Tibial artery (tissue), 4 donors: ENCODE measurements around the gene ETFDH.

Source experiments
- DNase-seq, 2 donors: peaks; one replicate each; pipeline ENCODE4 v3.0.0-alpha.2; 2019
- H3K27ac ChIP-seq, 2 donors: fragments of 200-600 bp; sonication (generic) in 1 of 2; 1 replicate in 1 of 2; 2 replicates in 1 of 2; pipeline ENCODE4 v1.5.1; 2018 to 2019; ENCODE audit warnings: mild to moderate bottlenecking in 1 of 2
- H3K27me3 ChIP-seq, 2 donors: fragments of 200-600 bp; sonication (generic) in 1 of 2; one replicate each; pipeline versions ENCODE4 v1.5.1 to v1.6.0; 2016 to 2019
- H3K36me3 ChIP-seq, 3 donors: fragments of 200-600 bp; sonication (generic) in 2 of 3; one replicate each; pipeline ENCODE4 v1.5.1; 2016 to 2019; ENCODE audit warnings: mild to moderate bottlenecking in 2 of 3
- H3K4me1 ChIP-seq, 4 donors: fragments of 200-600 bp; sonication (generic) in 2 of 4; 1 replicate in 3 of 4; 2 replicates in 1 of 4; pipeline ENCODE4 v1.5.1; 2016 to 2019
- H3K4me3 ChIP-seq, 2 donors: fragments of 200-600 bp; sonication (generic) in 1 of 2; 1 replicate in 1 of 2; 2 replicates in 1 of 2; pipeline ENCODE4 v1.5.1; 2018 to 2019; ENCODE audit warnings: mild to moderate bottlenecking in 2 of 2
- H3K9me3 ChIP-seq, 3 donors: fragments of 200-600 bp; sonication (generic) in 1 of 3; one replicate each; pipeline ENCODE4 v1.5.1; 2016 to 2019
- CTCF ChIP-seq, 2 experiments: fragments of 200-600 bp in 1 of 2; fragments of 450-650 bp in 1 of 2; IDR thresholded peaks; one replicate each; pipeline ENCODE4 v1.5.1; 2017 to 2019; ENCODE audit warnings: antibody characterized with exemption in 2 of 2, mild to moderate bottlenecking in 1 of 2, moderate library complexity in 1 of 2
- intact Hi-C: fragments of 100-400 bp; cut with DNase I; formaldehyde crosslinking; loops from one replicate; pipeline ENCODE4 v1.15.0; 2023; ENCODE audit warnings: low total_unique reads

ETFDH gene

GRCh38 chr4:158721680-158722079 lies 49.6 kb downstream of the ETFDH start:
- peak overlapping the region; percentile 86 for H3K4me3 ChIP-seq
- intact Hi-C loops: loop anchor here (2.0 to 10.0 kb wide), 2 partner anchors 49 to 723 kb away; partner anchors contain the start of gene ETFDH
- no peak for DNase-seq
- peaks cover 15 to 30% (median 25%) of the 10 kb centered on the region in 3 donors for H3K36me3 ChIP-seq
- no peaks in the 10 kb centered on the region for H3K9me3 ChIP-seq
- no peaks in the 10 kb centered on the region for H3K27me3 ChIP-seq
- TF ChIP-seq CTCF (IDR thresholded peaks at IDR 0.05): no peak
- H3K27ac ChIP-seq: no peak overlapping the region
- H3K4me1 ChIP-seq: peaks cover 0 to 18% (median 8%) of the 10 kb centered on the region in 4 donors

- intact Hi-C loops: loop anchor here (2.0 to 10.0 kb wide), 2 partner anchors 50 to 722 kb away; partner anchors contain the start of gene ETFDH
Measured at GRCh38 chr4:158722291-158722916, 50.3 kb downstream of the ETFDH start.

GRCh38 chr4:158722917-158723793 lies 51.1 kb downstream of the ETFDH start, which contains the start of gene PPID:
TSS of gene PPID (minus strand) at chr4:158723396. CDS start at chr4:158723288, 108 bp downstream.
- intact Hi-C loops: loop anchor here (2.0 to 10.0 kb wide), 2 partner anchors 50 to 722 kb away; partner anchors contain the start of gene ETFDH

More at GRCh38 chr4:158722291-158722916, 50.3 kb downstream of the ETFDH start:
- no peak for TF ChIP-seq CTCF (IDR thresholded peaks at IDR 0.05)
- Histone ChIP-seq H3K9me3 (no peaks in the 10 kb centered on the region), H3K27ac (peak overlapping the region; percentile 90 to 93), H3K4me1 (peaks cover 0 to 18% (median 8%) of the 10 kb centered on the region in 4 donors), H3K36me3 (peaks cover 8 to 24% (median 19%) of the 10 kb centered on the region in 3 donors), H3K27me3 (no peaks in the 10 kb centered on the region), H3K4me3 (peak overlapping the region; percentile 86)
- no peak for DNase-seq

GRCh38 chr4:158724637-158725036 lies 52.5 kb downstream of the ETFDH start:
- H3K27ac ChIP-seq: no peak overlapping the region
- DNase-seq: no peak
- no peaks in the 10 kb centered on the region for H3K9me3 ChIP-seq
- no peak for TF ChIP-seq CTCF (IDR thresholded peaks at IDR 0.05)
- intact Hi-C loops: loop anchor here (10.0 kb wide), 1 partner anchor 720 kb away; no protein-coding TSS in a partner anchor
- no peaks in the 10 kb centered on the region for H3K27me3 ChIP-seq
- H3K4me3 ChIP-seq: no peak overlapping the region
- H3K4me1 ChIP-seq: peaks cover 0 to 18% (median 8%) of the 10 kb centered on the region in 4 donors
- peaks cover 7 to 8% (median 8%) of the 10 kb centered on the region in 3 donors for H3K36me3 ChIP-seq

More at GRCh38 chr4:158722917-158723793, 51.1 kb downstream of the ETFDH start, which contains the start of gene PPID:
- peak; percentile 80 to 89 for DNase-seq
- no peaks in the 10 kb centered on the region for H3K27me3 ChIP-seq
- peaks cover 8 to 23% (median 19%) of the 10 kb centered on the region in 3 donors for H3K36me3 ChIP-seq
- peak within 1 kb of the TSS; percentile 90 to 93 for H3K27ac ChIP-seq
- H3K9me3 ChIP-seq: no peaks in the 10 kb centered on the region
- peaks cover 0 to 18% (median 8%) of the 10 kb centered on the region in 4 donors for H3K4me1 ChIP-seq
- peak in 1 of 2 experiments; percentile 5 for TF ChIP-seq CTCF (IDR thresholded peaks at IDR 0.05)
- peak within 1 kb of the TSS; percentile 86 for H3K4me3 ChIP-seq

- Histone ChIP-seq H3K4me1 (peaks cover 0 to 19% (median 8%) of the 10 kb centered on the region in 4 donors), H3K4me3 (no peak overlapping the region), H3K9me3 (no peaks in the 10 kb centered on the region), H3K36me3 (no peaks in the 10 kb centered on the region), H3K27ac (no peak overlapping the region), H3K27me3 (no peaks in the 10 kb centered on the region)
- TF ChIP-seq CTCF (IDR thresholded peaks at IDR 0.05): no peak
- no peak for DNase-seq
- intact Hi-C loops: loop anchor here (10.0 kb wide), 1 partner anchor 718 kb away; no protein-coding TSS in a partner anchor
Measured at GRCh38 chr4:158726633-158727032, 54.5 kb downstream of the ETFDH start.
